Glutamatergic neuron (in vitro differentiated cells): ENCODE data around the gene NUDT16L1. TPM values are rescaled to one million over a fixed set of nuclear protein-coding genes. Genes with fewer than 3 reads are reported as not detected.

ENCODE experiments used
- DNase-seq: peaks from one replicate; pipeline ENCODE4 v3.0.0; 2022
- H3K27ac Mint-ChIP-seq: one replicate; pipeline ENCODE4 v1.8.0; 2020; ENCODE audit warnings: mild to moderate bottlenecking, mixed read lengths, inconsistent platforms; ENCODE audit not compliant: unreplicated experiment
- H3K27me3 Mint-ChIP-seq: one replicate; pipeline ENCODE4 v1.8.0; 2020; ENCODE audit warnings: mild to moderate bottlenecking, moderate library complexity, mixed read lengths, inconsistent platforms; ENCODE audit not compliant: unreplicated experiment
- H3K36me3 Mint-ChIP-seq: one replicate; pipeline ENCODE4 v1.8.0; 2020; ENCODE audit warnings: mild to moderate bottlenecking, mixed read lengths, inconsistent platforms; ENCODE audit not compliant: unreplicated experiment
- H3K4me1 Mint-ChIP-seq: one replicate; pipeline ENCODE4 v1.8.0; 2020; ENCODE audit warnings: mild to moderate bottlenecking, low read depth, mixed read lengths, inconsistent platforms; ENCODE audit not compliant: unreplicated experiment
- H3K4me3 Mint-ChIP-seq: one replicate; pipeline ENCODE4 v1.8.0; 2020; ENCODE audit warnings: mild to moderate bottlenecking, mixed read lengths, inconsistent platforms; ENCODE audit not compliant: unreplicated experiment
- H3K9me3 Mint-ChIP-seq: one replicate; pipeline ENCODE4 v1.8.0; 2020; ENCODE audit warnings: mild to moderate bottlenecking, moderate library complexity, mixed read lengths, inconsistent platforms; ENCODE audit not compliant: unreplicated experiment
- total RNA-seq: library from RNA; stranded (reverse); fragmentation: NEBNext Ultra II Directional; extraction: Animal tissue kit (Norgen Biotek cat#: 25700); gene quantifications from one replicate; pipeline ENCODE4 v1.2.1, GENCODE V29; 2021; ENCODE audit not compliant: unreplicated experiment
- TF ChIP-seq, protein P1 (sequence below): fragments of 200-600 bp; sonication (generic); IDR thresholded peaks from one replicate; pipeline ENCODE4 v1.5.0; 2021; ENCODE audit not compliant: partially characterized antibody, unreplicated experiment

NUDT16L1 gene
- total RNA-seq, 1 donor from 2014 or later = 34.3 TPM

DNA sequence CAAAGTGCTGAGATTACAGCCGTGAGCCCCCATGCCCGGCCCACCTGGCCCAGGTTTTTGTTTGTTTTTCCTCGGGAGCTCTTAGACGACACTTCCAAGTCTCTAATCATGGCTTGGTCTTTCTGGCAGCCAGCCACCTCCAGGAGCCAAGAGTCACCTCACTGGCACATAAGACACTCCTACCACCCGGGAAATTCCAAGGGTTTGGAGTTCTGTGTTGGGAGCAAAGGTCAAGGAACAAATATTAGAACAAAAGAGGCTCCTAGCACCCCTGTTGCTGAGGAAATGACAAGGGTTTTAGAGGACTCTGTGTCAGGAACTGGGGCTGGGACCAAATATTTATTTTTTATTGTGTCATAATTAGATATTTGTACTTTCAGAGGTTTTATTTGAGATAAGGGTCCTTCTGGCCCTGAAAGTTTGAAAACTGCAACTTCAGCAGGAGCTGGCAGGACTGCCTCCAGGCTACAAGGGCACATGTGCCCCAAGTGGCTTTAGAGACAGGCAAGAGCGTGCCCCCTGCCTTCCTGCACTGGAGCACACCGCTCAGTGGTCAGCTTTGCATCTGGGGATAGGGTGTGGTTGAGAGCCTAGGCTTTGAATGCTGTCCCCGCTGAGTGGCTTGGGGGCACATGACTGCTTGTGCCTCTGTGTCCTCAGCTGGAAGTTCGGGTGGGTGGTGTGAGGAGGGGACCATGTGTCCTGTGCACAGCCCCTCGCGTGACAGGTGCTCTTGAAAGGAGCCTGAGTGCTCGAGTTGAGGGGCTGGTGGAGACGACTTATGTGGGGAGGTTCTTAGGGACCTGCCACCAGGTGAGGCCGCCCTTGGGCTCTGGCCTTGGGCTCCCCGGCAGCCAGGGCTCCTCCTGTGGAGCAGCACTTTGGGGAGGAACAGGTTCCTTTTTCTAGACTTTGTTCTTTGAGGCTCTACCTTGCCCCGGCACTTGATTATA lies 39.1 kb upstream of the NUDT16L1 start:
- Mint-ChIP-seq H3K4me3 (no peak overlapping the region), H3K27ac (peak overlapping the region; percentile 22), H3K27me3 (peaks cover 9% of the 10 kb centered on the region)

DNA sequence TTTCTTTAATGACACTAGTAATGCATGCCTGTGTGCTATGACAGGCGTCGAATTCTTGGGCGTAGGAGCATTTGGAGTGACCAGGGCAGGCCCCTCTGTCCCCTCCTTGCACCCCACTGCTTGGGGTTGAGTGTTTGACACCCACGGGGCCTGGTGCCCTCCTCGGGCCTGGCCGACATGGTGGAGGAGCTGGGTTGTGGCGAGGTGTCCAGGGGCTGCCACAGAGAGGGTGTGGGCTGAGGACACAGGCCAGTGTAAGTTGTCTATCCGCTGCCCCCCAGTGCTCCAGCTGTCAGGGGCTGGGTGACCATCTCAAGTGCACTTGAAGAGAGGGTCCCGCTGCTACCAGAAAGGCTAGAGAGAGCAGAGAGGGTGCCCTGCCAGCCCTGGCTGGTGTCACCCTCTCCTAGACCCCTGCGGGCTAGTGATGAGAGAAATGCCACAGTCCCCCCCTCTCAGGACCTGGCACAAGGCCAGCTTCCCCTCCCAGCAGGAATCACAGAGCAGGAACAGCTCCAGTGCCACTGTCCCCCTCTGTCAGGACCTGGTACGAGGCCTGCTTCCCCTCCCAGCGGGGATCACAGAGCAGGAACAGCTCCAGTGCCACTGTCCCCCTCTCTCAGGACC lies 38.3 kb upstream of the NUDT16L1 start:
- DNase-seq = no peak
- H3K4me3 Mint-ChIP-seq = no peak overlapping the region
- H3K4me1 Mint-ChIP-seq = peaks cover 8% of the 10 kb centered on the region
- no peak overlapping the region for H3K27ac Mint-ChIP-seq
- peaks cover 5% of the 10 kb centered on the region for H3K9me3 Mint-ChIP-seq
- peaks cover 7% of the 10 kb centered on the region for H3K27me3 Mint-ChIP-seq
- no peaks in the 10 kb centered on the region for H3K36me3 Mint-ChIP-seq
- TF ChIP-seq, protein P1, sequence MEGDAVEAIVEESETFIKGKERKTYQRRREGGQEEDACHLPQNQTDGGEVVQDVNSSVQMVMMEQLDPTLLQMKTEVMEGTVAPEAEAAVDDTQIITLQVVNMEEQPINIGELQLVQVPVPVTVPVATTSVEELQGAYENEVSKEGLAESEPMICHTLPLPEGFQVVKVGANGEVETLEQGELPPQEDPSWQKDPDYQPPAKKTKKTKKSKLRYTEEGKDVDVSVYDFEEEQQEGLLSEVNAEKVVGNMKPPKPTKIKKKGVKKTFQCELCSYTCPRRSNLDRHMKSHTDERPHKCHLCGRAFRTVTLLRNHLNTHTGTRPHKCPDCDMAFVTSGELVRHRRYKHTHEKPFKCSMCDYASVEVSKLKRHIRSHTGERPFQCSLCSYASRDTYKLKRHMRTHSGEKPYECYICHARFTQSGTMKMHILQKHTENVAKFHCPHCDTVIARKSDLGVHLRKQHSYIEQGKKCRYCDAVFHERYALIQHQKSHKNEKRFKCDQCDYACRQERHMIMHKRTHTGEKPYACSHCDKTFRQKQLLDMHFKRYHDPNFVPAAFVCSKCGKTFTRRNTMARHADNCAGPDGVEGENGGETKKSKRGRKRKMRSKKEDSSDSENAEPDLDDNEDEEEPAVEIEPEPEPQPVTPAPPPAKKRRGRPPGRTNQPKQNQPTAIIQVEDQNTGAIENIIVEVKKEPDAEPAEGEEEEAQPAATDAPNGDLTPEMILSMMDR = no peak

More for the DNA sequence above, 39.1 kb upstream of the NUDT16L1 start:
- peaks cover 7% of the 10 kb centered on the region for H3K9me3 Mint-ChIP-seq
- peaks cover 3% of the 10 kb centered on the region for H3K36me3 Mint-ChIP-seq
- DNase-seq = no peak
- TF ChIP-seq, protein P1 = no peak
- peaks cover 8% of the 10 kb centered on the region for H3K4me1 Mint-ChIP-seq

DNA sequence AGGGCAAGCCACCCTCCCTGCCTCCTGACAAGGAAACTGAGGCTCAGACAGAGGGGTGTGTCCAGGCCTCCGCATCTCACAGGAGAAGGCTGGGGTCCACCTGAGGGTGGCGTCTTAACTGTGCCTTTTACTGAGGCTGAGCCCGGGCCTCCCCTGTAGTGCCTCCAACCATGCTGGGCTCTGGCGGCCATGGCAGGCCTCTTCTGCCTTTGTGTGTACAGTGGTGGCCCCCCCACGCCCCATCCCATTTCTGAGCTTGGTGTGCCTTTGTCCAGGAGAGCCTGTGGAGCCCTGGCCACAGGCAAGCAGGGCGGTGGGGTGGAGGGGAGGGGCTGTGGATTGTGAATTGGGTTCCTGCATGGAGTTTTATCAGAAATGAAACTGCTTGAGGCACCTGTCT lies 37.6 kb upstream of the NUDT16L1 start:
- TF ChIP-seq, protein P1 = no peak
- no peak for DNase-seq
- peaks cover 7% of the 10 kb centered on the region for H3K27me3 Mint-ChIP-seq
- H3K4me3 Mint-ChIP-seq = peak overlapping the region; percentile 5
- H3K36me3 Mint-ChIP-seq = no peaks in the 10 kb centered on the region
- peak overlapping the region; percentile 87 for H3K27ac Mint-ChIP-seq
- peaks cover 8% of the 10 kb centered on the region for H3K4me1 Mint-ChIP-seq
- H3K9me3 Mint-ChIP-seq = peaks cover 5% of the 10 kb centered on the region

DNA sequence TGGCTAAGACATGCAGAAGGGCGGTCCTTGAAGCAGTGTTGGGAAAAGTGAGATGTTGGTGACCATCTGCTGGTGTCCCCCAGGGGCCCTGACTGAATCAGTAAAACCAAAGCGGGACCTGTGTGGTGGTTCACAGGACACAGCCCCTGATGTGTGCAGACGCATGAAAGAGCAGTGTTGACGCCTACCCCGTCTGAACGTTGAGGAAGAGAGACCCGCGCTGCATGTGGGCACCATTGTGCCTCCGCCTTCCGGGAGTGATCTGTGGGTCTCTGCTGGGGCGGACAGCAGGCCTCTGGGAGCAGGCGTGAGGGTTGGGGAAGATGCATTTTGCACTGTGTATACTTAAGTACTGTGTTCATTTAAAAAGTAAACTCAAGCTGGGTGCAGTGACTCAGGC lies 37.1 kb upstream of the NUDT16L1 start:
- Mint-ChIP-seq H3K36me3 (no peaks in the 10 kb centered on the region), H3K4me3 (peak overlapping the region; percentile 5), H3K27me3 (peaks cover 7% of the 10 kb centered on the region), H3K4me1 (peaks cover 8% of the 10 kb centered on the region), H3K9me3 (peaks cover 5% of the 10 kb centered on the region), H3K27ac (peak overlapping the region; percentile 87)
- peak; percentile 51 for DNase-seq
- TF ChIP-seq, protein P1 = no peak
